HG02623 (cell line): ENCODE data around the gene NOSIP.

Source experiments
- ATAC-seq: cut with Tn5 transposase; IDR thresholded peaks from one replicate; pipeline ENCODE4 v1.9.1; 2021; ENCODE audit warnings: moderate library complexity; ENCODE audit not compliant: unreplicated experiment

NOSIP gene

GRCh38 chr19:49594993-49595818 is 14.8 kb upstream of the NOSIP start:
- no peak for ATAC-seq

- no peak for ATAC-seq
Observed at GRCh38 chr19:49594157-49594992, 14.0 kb upstream of the NOSIP start.

- peak; percentile 46 for ATAC-seq
Observed at GRCh38 chr19:49593233-49594113, 13.1 kb upstream of the NOSIP start.

GRCh38 chr19:49592486-49593232 is 12.3 kb upstream of the NOSIP start:
- no peak for ATAC-seq

- ATAC-seq, result no peak
Observed at GRCh38 chr19:49591731-49592485, 11.6 kb upstream of the NOSIP start.

GRCh38 chr19:49590971-49591730 is 10.8 kb upstream of the NOSIP start, which contains the start of gene PRR12:
PRR12 (plus strand) TSS chr19:49591182; CDS start chr19:49591655, 473 bp downstream.
- ATAC-seq, result no peak

- ATAC-seq, result peak; percentile 67
Observed at GRCh38 chr19:49590071-49590970, 10.0 kb upstream of the NOSIP start.

GRCh38 chr19:49589502-49589905 is 9.1 kb upstream of the NOSIP start:
- no peak for ATAC-seq

GRCh38 chr19:49588365-49589122 is 8.2 kb upstream of the NOSIP start:
- ATAC-seq, result no peak

GRCh38 chr19:49587227-49587626 is 6.9 kb upstream of the NOSIP start:
- no peak for ATAC-seq

GRCh38 chr19:49585023-49585422 is 4.7 kb upstream of the NOSIP start:
- ATAC-seq, result no peak

GRCh38 chr19:49583239-49583638 is 2.9 kb upstream of the NOSIP start:
- no peak for ATAC-seq

- ATAC-seq, result no peak
Observed at GRCh38 chr19:49581007-49581508, 702 bp upstream of the NOSIP start, which contains the start of gene PRRG2. PRRG2 (plus strand) TSS chr19:49581316; CDS start chr19:49583220, 1,904 bp downstream.

GRCh38 chr19:49579947-49580263 is 451 bp downstream of the NOSIP start:
- no peak for ATAC-seq

- ATAC-seq, result no peak
Observed at GRCh38 chr19:49579193-49579592, 1.2 kb downstream of the NOSIP start.

GRCh38 chr19:49574206-49574755 is 6.1 kb downstream of the NOSIP start:
- no peak for ATAC-seq

- ATAC-seq, result no peak
Observed at GRCh38 chr19:49573425-49573824, 6.9 kb downstream of the NOSIP start.
